ENCODE results near the gene ATL1.

- no peak for TF ChIP-seq EZH2 (IDR thresholded peaks at IDR 0.05; ENCODE audit: low read depth, unreplicated experiment)
- no peak for TF ChIP-seq POLR2AphosphoS5 (IDR thresholded peaks at IDR 0.05; ENCODE audit: low read depth)
- TF ChIP-seq REST (IDR thresholded peaks at IDR 0.05; ENCODE audit: unreplicated experiment), result no peak
- peak; percentile 61 to 66 for TF ChIP-seq CTCF (conservative IDR thresholded peaks at IDR 0.05; ENCODE audit: low read depth in 2 of 2)
These were observed 59.7 kb downstream of the ATL1 start for GRCh38 chr14:50619569-50620141.

All from GM23338 (cell line).